Measurements from ENCODE around the gene ADGRB3. TPM values are rescaled to one million over a fixed set of nuclear protein-coding genes. Genes with fewer than 3 reads are reported as not detected.

Gene ADGRB3
- polyA plus RNA-seq, 2 of the 4 experiments (the other 2 are of a cell fraction), result not detected

DNA sequence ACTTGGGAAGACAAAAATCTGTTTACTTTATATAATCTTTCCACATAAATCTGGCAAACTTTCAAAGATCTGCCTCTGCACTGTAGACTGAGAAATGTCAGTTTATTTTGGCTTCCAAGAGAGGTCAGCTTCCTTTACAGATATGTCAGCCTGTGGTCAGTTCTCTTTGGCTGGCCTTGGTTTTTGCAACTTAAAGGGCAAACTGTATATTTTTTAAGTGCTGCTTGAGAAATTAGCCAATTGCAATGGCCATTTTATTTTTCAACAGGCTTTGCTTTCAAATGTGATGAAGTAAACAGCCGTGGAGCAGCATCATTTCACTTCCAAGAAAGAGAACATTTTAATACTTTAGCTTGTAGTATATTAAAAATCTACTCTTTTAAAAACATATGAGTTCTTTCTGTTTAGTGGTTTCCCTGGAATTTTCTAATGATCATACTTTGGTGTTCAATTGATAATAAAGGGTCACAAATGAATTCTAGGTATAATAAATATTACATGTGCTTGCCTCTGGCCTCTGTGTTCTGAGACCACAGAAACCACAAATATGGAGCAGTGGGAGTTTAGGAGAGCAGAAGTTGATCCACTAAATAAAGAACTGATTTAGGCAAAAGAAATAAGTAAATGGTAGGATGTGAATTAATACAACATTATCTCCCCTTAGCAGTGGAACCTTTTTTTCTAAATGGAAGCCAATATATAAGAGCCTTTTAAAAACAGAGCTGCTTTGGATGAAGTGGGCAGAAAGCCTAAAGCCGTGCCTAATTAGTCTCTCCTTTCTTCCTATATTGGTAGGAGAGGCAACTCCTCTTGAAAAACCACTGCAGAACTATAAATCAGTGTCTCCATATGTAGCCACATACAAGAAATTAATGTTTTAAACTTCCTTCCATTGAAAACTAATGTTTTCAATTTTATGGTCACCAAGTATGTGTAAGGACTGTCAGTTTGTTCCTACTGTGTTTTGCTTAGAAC, 16.2 kb downstream of the ADGRB3 start (continued):
- no peak for TF ChIP-seq CHD2 (IDR thresholded peaks at IDR 0.05; ENCODE audit: low read length, partially characterized antibody)
- TF ChIP-seq, protein P1, sequence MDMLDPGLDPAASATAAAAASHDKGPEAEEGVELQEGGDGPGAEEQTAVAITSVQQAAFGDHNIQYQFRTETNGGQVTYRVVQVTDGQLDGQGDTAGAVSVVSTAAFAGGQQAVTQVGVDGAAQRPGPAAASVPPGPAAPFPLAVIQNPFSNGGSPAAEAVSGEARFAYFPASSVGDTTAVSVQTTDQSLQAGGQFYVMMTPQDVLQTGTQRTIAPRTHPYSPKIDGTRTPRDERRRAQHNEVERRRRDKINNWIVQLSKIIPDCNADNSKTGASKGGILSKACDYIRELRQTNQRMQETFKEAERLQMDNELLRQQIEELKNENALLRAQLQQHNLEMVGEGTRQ (IDR thresholded peaks at IDR 0.05), result no peak
- TF ChIP-seq GATA3 (IDR thresholded peaks at IDR 0.05; ENCODE audit: borderline replicate concordance), result no peak
- TF ChIP-seq FOXS1 (CRISPR knock-in tag; IDR thresholded peaks at IDR 0.05), result no peak

DNA sequence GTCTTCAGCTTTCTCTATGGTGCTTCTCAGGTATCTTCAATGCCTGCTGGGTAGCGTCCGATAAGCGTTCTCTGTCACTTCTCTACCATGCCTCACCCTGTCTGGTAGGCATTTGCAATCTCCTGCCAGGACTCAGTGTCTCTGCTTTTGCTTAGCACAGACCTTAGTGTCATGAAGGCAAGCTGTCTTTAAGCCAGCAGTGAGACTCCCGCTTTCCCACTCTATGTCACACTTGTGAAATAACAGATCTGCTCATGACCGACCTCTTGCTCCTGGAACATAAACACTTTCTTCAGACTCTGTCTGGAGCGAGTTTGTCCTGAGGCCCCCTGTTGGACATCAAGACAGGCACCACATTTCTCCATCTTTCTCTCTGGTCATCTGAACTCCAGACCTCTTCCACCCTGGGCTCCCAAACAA, 17.0 kb downstream of the ADGRB3 start:
- FAIRE-seq (no peak), DNase-seq (ENCODE audit: low read depth in 1 of 2, low spot score in 1 of 2) (no peak), ATAC-seq (no peak)
- Histone ChIP-seq H3K9me3 (no peaks in the 10 kb centered on the region), H3K4me1 (no peaks in the 10 kb centered on the region), H3K4me2 (no peak overlapping the region), H3K4me3 (no peak overlapping the region), H3K27ac (no peak overlapping the region)
- no peak for TF ChIP-seq TFCP2L1 (CRISPR knock-in tag; IDR thresholded peaks at IDR 0.05)
- no peak for TF ChIP-seq TP53 (CRISPR knock-in tag; IDR thresholded peaks at IDR 0.05)
- no peak for TF ChIP-seq EHMT2 (IDR thresholded peaks at IDR 0.05; ENCODE audit: low read depth)
- no peak for TF ChIP-seq RNF2 (IDR thresholded peaks at IDR 0.05; ENCODE audit: borderline replicate concordance, low read depth)
- TF ChIP-seq HDAC2 (IDR thresholded peaks at IDR 0.05), result no peak
- TF ChIP-seq FOSL2 (IDR thresholded peaks at IDR 0.05), result no peak
- TF ChIP-seq FOSL2 (CRISPR knock-in tag; IDR thresholded peaks at IDR 0.05), result no peak
- no peak for TF ChIP-seq RCOR1 (IDR thresholded peaks at IDR 0.05; ENCODE audit: low read depth, low read length)
- ChIA-PET POLR2A (no interaction called here), CTCF (no interaction called here)
- 63% methylated on average over 6 of the region's 6 CpGs for WGBS (ENCODE audit: missing lambda C conversion rate)

DNA sequence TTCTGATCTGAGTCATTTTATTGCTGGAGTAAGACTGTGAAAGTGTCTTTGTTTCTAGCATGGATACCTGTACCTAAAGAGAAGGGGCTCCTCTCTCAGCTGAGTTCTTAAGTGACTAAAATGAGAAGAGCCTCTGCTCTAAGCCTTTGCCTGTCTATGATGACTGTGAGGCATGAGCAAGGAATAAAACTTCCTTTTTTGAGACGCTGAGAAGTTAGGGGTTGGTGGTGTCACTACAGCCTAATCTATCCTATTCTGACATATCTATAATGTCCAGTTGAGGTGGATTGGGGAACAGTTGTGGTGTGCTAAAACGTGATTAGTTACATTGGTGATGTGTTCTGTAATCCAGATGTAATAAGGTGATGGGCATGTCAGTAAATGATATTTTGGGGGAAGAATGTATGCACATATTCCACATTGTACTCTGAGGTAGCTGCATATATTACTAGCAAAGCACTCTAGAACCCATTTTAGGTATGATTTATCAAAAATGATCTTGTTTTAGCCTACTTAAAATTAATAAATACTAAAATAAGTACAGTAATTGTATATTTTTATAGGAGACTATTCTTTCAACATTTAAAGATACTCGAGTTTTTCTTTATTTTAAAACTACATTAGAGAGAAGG, 18.1 kb downstream of the ADGRB3 start:
- no peak overlapping the region for H3K4me3 ChIP-seq
- ATAC-seq, result no peak
- H3K4me1 ChIP-seq, result no peaks in the 10 kb centered on the region
- no peak for DNase-seq (ENCODE audit: low read depth in 1 of 2, low spot score in 1 of 2)
- ChIA-PET POLR2A (no interaction called here), CTCF (no interaction called here)
- no peak overlapping the region for H3K4me2 ChIP-seq
- no peak for FAIRE-seq
- H3K9me3 ChIP-seq, result no peaks in the 10 kb centered on the region
- H3K27ac ChIP-seq, result no peak overlapping the region
- 28% methylated on average over 3 of the region's 3 CpGs for WGBS (ENCODE audit: missing lambda C conversion rate)
- TF ChIP-seq NR3C1 (IDR thresholded peaks at IDR 0.05) (no peak), HOXB5 (CRISPR knock-in tag; IDR thresholded peaks at IDR 0.05) (no peak), EHMT2 (IDR thresholded peaks at IDR 0.05; ENCODE audit: low read depth) (no peak), RARB (CRISPR knock-in tag; IDR thresholded peaks at IDR 0.05) (no peak), FOXS1 (CRISPR knock-in tag; IDR thresholded peaks at IDR 0.05) (no peak), CBX8 (IDR thresholded peaks at IDR 0.05) (no peak), CBX2 (IDR thresholded peaks at IDR 0.05; ENCODE audit: borderline replicate concordance, low read depth) (no peak), FOSL2 (IDR thresholded peaks at IDR 0.05) (no peak), FOSL2 (CRISPR knock-in tag; IDR thresholded peaks at IDR 0.05) (no peak), ZFP36 (IDR thresholded peaks at IDR 0.05; ENCODE audit: borderline replicate concordance, partially characterized antibody) (no peak), CHD4 (IDR thresholded peaks at IDR 0.05; ENCODE audit: borderline replicate concordance) (no peak), TP53 (CRISPR knock-in tag; IDR thresholded peaks at IDR 0.05) (no peak), CHD2 (IDR thresholded peaks at IDR 0.05; ENCODE audit: low read length, partially characterized antibody) (no peak)
- TF ChIP-seq, protein P2, sequence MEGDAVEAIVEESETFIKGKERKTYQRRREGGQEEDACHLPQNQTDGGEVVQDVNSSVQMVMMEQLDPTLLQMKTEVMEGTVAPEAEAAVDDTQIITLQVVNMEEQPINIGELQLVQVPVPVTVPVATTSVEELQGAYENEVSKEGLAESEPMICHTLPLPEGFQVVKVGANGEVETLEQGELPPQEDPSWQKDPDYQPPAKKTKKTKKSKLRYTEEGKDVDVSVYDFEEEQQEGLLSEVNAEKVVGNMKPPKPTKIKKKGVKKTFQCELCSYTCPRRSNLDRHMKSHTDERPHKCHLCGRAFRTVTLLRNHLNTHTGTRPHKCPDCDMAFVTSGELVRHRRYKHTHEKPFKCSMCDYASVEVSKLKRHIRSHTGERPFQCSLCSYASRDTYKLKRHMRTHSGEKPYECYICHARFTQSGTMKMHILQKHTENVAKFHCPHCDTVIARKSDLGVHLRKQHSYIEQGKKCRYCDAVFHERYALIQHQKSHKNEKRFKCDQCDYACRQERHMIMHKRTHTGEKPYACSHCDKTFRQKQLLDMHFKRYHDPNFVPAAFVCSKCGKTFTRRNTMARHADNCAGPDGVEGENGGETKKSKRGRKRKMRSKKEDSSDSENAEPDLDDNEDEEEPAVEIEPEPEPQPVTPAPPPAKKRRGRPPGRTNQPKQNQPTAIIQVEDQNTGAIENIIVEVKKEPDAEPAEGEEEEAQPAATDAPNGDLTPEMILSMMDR (IDR thresholded peaks at IDR 0.05), result no peak
- TF ChIP-seq, protein P3, sequence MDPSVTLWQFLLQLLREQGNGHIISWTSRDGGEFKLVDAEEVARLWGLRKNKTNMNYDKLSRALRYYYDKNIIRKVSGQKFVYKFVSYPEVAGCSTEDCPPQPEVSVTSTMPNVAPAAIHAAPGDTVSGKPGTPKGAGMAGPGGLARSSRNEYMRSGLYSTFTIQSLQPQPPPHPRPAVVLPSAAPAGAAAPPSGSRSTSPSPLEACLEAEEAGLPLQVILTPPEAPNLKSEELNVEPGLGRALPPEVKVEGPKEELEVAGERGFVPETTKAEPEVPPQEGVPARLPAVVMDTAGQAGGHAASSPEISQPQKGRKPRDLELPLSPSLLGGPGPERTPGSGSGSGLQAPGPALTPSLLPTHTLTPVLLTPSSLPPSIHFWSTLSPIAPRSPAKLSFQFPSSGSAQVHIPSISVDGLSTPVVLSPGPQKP (IDR thresholded peaks at IDR 0.05; ENCODE audit: low read depth, low read length), result no peak
- TF ChIP-seq, protein P4, sequence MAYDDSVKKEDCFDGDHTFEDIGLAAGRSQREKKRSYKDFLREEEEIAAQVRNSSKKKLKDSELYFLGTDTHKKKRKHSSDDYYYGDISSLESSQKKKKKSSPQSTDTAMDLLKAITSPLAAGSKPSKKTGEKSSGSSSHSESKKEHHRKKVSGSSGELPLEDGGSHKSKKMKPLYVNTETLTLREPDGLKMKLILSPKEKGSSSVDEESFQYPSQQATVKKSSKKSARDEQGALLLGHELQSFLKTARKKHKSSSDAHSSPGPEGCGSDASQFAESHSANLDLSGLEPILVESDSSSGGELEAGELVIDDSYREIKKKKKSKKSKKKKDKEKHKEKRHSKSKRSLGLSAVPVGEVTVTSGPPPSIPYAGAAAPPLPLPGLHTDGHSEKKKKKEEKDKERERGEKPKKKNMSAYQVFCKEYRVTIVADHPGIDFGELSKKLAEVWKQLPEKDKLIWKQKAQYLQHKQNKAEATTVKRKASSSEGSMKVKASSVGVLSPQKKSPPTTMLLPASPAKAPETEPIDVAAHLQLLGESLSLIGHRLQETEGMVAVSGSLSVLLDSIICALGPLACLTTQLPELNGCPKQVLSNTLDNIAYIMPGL (CRISPR knock-in tag; IDR thresholded peaks at IDR 0.05; ENCODE audit: borderline replicate concordance), result no peak
- TF ChIP-seq, protein P5, sequence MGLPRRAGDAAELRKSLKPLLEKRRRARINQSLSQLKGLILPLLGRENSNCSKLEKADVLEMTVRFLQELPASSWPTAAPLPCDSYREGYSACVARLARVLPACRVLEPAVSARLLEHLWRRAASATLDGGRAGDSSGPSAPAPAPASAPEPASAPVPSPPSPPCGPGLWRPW (IDR thresholded peaks at IDR 0.05), result no peak

Data from A549 (cell line).